HG02642 (cell line): ENCODE results near the gene HSDL2.
"Not testable (repeated sequence)": the region's sequence is repeated elsewhere in the genome, so short reads cannot be mapped to it uniquely, and the experiment has no call there.

Experiments
- ATAC-seq: cut with Tn5 transposase; IDR thresholded peaks from one replicate; pipeline ENCODE4 v1.9.1; 2021; ENCODE audit warnings: mild to moderate bottlenecking; ENCODE audit not compliant: unreplicated experiment, poor library complexity

HSDL2 gene

DNA sequence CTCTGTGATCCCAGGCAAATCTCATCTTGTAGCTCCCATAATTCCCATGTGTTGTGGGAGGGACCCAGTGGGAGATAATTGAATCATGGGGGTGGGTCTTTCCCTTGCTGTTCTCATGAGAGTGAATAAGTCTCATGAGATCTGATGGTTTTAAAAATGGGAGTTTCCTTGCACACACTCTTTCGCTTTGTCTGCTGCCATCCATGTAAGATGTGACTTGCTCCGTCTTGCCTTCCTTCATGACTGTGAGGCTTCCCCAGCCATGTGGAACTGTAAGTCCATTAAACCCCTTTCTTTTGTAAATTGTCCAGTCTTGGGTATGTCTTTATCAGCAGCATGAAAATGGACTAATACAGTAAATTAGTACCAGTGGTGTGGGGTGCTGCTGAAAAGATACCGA is 14.7 kb upstream of the HSDL2 start:
- not testable (repeated sequence) for ATAC-seq

DNA sequence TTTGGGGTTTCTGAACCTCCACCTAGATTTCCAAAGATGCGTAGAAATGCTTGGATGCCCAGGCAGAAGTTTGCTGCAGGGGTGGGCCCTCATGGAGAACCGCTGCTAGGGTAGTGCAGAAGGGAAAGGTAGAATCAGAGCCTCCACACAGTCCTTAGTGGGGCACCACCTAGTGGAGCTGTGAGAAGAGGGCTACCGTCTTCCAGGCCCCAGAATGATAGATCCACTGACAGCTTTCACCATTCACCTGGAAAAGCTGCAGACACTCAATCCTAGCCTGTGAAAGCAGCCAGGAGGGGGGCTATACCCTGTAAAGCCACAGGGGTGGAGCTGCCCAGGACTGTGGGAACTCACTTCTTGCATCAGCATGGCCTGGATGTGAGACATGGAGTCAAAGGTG is 13.3 kb upstream of the HSDL2 start:
- ATAC-seq: no peak

DNA sequence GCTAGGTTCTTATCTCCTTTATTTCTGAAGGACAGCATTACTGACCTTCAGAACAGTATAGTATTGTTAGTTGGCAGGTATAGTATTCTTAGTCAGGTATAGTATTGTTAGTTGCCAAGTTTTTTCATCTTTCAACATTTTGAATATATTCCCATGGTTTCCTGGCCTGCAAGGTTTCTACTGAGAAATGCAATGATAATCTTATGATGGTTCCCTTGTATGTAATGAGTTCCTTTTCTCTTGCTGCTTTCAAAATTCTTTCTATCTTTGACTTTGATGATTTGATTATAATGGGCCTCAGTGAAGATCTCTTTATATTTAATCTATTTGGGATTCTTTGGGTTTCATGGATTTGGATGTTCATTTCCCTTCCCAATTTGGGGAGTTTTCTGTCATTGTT is 12.4 kb upstream of the HSDL2 start:
- ATAC-seq: no peak

DNA sequence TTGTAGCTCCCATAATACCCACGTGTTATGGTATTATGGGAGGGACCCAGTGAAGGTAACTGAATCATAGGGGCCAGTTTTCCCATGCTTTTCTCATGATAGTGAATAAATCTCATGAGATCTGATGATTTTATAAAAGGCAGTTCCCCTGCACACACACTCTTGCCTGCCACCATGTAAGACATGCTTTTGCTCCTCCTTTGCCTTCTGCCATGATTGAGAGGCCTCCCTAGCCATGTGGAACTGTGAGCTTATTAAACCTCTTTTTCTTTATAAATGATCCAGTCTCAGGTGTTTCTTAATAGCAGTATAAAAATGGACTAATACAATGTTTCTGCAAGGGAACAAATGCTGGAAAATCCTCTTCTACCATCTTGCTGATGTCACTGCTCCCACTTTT is 10.1 kb upstream of the HSDL2 start:
- ATAC-seq: no peak

DNA sequence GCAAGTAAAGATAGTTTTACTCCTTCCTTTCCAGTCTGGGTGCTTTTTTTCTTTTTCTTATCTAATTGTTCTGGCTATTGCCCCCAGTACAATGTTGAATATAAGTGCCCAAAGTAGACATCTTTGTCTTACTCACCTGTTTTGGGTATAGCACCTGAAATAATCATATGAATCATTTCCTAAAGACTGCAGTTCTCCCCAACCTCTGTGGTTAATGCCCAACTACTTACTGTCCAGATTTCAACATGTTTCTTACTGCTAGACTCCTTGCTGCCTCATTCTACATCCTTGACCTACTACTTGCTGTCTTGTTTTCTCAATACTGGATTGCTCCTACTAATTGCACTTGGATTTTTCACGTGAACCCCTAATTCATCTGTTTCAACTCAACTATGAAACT is 8.8 kb upstream of the HSDL2 start:
- no peak for ATAC-seq

DNA sequence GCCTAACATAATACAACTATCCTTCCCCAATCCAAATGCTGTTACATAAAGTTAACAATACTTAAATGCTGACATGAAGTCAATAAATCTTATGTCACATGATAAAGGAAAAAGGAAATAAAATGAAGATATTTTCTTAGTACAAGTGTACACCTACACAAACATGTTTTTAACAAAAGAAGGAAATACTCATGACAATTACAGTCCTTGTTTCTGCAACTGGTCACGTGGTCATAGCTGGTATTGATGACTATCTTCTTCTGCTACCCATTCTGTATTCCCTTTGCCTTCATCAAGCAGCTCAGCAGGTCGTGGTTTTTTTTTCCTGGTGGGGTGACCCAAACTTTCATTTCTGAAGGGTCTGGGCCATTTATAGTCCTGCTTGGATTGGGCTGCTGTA is 6.2 kb upstream of the HSDL2 start:
- not testable (repeated sequence) for ATAC-seq

DNA sequence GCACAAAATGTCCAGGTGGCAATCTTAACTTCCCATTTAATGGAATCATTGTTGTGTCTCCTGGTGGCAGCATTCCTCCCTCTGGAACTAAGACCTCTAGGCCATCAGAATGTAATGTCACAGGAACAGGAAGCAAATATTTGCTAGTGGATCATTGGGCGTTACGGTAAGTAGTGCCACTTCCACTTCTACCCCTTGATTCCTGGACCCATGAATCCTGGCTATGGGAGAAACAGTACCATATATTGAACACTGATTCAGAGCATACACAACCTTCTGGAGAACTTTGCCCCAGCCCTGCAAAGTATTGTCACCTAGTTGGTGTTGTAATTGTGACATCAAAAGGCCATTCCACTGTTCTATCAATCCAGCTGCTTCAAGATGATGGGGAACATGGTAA is 5.7 kb upstream of the HSDL2 start:
- not testable (repeated sequence) for ATAC-seq

DNA sequence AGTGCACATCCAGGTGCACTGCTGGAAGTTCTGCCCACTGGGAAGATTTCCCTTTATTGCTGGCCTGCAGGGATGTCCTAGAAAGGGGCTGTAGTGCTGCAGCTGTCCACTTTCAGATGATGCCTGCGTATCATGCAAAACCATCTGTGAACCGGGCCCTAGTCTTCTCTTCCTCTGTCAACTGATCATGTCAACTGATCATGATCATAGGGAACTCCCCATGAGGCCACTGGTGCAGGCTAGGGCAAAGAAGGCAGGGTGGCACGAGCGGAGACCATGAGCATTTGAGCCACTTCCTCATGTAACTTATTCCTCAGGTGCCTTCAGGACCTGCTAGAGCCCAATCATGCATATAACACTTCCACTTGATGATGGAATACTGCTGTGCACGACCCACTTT is 4.5 kb upstream of the HSDL2 start:
- no peak for ATAC-seq

DNA sequence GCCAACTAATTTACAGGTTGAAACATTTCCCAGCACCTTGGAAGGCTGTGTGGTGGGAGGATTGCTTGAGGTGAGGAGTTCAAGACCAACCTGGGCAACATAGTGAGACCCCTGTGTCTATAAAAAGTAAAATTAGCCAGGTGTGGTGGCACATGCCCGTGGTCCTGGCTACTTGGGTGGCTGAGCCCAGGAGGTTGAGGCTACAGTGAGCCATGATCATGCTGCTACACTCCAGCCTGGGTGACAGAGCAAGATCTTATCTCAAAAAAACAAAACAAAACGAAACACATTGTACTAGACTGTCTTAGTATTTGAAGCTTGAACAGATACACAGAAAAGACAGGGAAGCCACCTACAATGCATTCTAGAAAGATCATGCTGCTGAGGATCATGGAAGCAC is 2.8 kb upstream of the HSDL2 start:
- no peak for ATAC-seq

DNA sequence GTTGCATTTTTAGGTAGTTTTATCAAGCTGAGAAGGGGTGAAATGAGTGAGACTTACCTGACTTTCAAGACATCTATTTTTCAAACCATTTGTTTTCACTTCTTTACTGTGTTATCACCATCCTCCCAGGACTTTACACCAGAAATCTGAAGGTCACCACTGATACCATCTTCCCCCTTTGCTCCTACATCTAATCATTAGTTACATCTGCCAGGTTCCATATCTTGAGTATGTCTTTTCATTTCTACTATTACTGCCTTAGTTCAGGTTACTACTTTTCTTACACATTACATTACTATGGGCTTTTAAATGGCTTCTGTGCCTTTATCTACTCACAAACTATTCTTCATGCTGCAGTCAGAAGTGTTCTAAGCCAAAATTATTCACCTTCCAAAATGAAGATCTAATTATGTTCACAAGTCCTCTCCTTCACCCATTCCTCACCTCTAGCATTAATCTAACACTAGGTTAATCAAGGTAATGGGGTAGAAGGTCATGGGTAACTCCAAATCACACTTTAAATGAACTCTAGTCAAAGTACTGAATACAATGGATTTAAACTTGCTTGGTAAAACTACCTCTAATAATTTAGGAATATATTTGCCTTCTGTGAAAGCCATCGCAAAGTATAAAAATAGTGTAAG is 2.1 kb upstream of the HSDL2 start:
- ATAC-seq: no peak

DNA sequence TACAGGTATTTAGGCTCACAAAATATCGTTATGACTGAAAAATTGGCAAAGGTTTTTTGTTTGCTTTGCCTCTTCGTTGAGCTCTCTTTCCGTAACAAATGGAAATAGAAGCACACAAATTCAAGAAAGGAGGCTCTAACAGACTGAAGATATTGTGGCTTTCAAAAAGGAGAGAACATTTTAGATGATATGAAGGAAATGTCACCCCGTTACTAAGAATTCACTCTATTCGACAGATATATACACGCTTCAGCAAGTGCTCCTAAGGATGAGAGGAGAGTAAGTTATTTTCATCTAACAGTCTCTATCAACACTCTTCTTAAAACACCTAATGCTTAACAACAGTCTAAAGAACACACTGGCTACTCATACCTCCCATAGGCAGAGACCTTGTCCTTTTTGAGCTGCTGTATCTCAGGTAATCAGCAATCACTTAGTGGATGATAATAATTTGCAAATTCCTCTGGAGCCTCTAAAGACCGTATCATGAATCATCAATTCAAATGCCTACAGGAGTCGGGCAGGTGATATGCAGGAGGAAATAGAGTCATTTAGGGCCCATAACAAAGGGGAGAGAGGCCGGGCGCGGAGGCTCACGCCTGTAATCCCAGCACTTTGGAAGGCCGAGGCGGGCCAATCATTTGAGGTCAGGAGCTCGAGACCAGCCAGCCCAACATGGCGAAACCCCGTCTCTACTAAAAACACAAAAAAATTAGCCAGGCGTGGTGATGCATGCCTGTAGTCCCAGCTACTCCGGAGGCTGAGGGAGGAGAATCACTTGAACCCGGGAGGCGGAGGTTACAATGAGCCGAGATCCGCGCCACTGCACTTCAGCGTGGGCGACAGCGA is 1.4 kb upstream of the HSDL2 start:
- peak; percentile 1 for ATAC-seq

DNA sequence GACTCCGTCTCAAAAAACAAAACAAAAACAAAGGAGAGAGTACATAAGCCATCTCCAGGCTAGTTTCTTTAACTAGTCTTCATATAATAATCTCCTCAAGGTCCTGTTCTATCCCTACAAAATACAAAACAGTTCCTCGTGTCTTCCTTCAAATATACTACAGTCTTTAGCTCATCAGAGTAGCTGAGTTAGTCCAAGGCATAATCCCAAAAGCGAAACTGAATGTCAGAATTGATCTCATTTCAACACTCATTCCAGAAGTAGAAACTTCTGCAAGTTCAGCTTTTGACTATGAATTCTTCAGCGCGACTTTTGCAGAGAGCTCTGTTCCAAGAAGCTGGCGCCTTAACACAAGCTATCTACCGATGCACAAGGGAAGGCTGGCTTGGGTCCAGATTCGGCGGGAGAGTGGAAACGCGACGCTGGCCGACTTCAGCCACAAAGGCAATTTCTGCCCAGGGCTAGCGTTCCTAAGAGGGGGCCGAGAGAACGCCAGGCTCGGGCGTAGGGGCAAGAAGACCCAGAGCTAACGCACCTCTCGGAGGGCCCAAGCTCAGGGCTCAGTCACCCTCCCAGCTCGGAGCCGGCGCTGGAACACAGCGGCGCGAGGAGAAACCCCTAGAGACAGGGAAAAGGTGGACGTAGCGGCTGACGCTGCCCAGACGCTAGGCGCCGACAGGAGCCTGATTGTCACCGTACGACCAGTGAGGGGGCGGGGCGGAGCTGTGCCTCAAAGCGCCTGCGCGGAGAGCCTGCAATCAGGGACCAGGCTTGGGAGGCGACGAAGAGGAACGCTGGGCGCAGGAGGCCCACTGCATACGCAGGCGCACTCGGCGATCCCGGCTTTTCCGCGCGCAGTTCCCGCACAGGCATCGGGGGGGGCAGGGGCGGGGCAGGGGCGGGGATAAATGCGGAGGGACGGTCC is 469 bp upstream of the HSDL2 start:
- peak; percentile 89 for ATAC-seq

DNA sequence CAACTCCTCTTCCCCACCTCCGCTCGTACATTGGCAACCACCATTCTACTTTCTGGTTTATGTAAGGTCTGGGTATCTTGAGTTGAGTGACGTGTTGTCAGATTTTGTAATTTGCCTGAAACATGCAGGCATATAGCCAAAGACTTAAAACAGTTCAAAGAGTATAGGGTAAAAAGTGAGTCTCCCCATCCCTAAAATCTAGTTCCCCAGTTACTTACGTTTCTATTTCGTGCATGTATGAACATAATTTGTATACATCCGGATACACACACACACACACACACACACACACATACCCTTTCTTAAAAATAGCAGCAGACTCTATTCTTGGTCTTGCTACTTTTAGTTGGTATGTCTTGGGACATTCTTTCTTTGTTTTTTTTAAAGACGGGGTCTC is 915 bp downstream of the HSDL2 start:
- ATAC-seq: no peak

DNA sequence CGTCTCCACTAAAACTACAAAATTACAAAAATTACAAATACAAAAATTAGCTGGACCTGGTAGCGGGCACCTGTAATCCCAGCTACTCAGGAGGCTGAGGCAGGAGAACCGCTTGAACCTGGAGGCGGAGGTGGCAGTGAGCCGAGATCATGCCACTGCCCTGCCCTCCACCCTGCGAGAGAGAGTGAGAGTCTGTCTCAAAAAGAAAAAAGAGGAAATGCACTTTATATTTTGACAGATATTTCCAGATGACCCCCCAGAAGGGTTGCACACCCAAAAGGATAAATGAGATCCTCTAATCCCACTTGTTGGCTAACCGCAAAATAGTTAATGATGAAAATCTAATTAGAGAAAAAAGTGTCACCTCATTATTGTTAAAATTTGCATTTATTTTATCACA is 2.2 kb downstream of the HSDL2 start:
- ATAC-seq: no peak

DNA sequence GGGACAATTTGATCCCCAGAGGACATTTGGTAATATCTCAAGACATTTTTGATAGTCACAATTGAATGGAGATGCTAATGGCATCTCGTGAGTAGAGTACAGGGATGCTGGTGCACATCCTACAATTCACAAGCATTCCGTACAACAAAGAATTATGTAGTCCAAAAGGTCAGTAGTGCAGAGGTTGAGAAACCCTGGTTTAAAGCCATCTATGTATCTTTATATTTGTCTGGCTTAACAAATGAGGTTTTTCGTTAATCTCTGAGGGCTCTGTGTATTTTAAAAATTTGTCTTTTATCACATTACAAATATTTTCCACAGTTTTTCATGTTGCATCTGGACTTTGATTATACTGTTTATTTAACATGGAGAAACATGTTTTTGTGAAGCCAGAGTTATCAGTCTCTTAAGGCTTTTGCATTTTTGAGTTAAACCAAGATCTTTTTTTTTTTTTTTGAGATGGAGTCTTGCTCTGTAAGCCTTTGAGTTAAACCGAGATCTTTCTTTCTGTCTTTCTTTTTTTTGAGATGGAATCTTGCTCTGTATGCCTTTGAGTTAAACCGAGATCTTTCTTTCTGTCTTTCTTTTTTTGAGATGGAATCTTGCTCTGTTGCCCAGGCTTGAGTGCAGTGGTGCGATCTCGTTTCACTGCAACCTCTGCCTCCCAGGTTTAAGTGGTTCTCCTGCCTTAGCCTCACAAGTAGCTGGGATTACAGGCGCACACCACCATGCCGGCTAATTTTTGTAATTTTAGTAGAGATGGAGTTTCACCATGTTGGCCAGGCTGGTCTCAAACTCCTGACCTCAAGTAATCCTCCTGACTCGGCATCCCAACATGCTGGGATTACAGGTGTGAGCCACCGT is 2.8 kb downstream of the HSDL2 start:
- no peak for ATAC-seq

DNA sequence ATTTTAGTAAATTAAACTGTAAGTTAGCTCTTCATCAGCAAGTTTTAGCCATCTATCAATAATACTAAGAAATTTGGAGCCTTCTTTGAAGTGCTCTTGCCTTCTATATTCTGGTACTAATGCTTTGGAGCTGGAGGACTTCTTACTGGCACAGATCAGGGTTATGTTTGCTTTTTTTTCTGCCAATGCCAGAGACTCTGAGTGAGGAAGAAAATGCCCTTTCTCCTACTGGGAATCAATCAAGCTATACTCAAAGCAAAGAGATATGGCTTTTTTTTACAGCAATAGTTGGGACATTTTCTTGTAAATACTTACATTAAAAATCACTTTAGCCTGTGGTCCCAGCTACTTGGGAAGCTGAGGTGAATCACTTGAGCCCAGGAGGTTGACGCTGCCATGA is 4.3 kb downstream of the HSDL2 start:
- ATAC-seq: no peak

DNA sequence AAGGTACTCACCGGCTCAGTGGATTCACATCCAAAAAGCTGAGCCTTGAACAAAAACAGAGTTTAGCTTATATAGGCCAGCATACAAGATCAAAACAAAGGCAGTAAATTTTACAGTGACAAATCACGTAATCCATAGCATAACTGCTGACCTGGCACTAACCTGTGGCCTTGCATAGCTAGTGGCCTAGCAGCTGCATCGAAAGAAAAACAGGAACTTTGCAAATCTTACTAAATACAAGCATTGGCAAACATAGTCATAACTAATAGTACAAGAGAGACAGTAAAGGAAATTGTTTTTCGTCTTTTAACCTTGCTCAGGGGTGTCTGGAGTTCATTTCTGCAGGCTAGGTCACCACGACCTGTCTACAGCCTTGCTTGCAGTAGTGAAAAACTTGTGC is 4.8 kb downstream of the HSDL2 start:
- ATAC-seq: no peak

DNA sequence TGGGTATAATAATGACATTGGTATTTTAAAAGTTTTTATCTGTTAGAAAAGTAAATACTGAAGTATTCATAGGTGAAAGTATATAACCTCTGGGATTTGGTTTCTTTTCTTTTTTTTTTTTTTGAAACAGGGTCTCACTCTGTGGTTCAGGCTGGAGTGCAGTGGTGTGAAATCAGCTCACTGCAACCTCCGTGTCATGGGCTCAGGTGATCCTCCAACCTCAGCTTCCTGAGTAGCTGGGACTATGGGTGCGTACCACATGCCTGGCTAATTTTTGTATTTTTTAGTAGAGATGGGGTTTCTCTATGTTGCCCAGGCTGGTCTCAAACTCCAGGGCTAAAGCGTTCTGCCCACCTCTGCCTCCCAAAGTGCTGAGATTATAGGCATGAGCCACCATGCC is 7.2 kb downstream of the HSDL2 start:
- no peak for ATAC-seq

DNA sequence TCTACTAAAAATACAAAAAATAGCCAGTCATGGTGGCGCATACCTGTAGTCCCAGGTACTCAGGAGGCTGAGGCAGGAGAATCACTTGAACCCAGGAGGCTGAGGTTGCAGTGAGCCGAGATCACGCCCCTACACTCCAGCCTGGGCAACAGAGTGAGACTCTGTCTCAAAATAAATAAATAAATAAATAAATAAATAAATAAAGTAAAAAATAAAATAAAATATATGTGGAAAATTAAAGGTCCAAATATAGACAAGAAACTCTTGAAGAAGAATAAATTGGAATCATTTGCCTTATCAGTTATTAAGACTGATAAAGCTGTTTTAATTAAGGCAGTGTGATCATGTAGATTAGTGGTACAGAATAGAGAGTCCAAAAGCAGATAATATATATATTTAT is 10.0 kb downstream of the HSDL2 start:
- ATAC-seq: not testable (repeated sequence)

DNA sequence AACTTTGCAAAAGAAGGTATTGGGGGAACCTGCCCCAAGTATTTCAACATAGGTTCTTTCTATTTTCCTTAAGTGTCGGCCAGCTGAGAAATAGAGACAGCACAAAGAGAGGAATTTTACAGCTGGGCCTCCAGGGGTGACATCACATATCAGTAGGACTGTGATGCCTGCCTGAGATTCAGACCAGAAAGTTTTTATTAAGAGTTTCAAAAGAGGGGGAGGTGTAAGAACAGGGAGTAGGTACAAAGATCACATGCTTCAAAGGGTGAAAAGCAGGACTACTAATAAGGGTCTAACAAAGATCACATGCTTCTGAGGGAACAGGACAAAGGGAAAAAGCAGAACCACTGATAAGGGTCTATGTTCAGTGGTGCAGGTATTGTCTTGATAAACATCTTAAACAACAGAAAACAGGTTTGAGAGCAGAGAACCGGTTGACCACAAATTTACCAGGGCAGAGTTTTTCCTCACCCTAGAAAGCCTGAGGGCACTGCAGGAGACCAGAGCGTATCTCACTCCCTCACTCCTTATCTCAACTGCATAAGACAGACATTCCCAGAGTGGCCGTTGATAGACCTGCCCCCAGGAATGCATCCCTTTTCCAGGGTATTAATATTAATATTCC is 12.1 kb downstream of the HSDL2 start:
- ATAC-seq: not testable (repeated sequence)
